ENCODE data around the gene SELENOV.

DNA sequence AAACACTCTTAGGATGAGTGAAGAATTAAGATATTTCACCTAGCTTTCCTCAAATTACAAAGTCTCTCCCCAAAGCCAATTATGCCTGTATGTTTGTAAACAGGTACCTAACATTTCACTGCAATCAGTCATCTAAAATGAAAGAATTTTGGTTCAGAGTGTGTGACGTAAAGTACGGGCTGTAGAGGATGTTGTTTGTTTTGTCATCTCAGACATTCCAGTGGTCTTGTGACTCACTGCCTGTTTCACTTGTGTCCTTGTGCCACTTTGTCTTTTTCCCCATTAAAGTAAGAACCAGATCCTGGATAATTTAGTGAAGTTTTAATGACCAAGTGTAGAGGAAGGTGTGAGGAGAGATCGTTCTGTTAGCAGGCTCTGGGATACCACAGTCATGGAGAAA, 53.7 kb downstream of the SELENOV start:
- TF ChIP-seq, protein P1, sequence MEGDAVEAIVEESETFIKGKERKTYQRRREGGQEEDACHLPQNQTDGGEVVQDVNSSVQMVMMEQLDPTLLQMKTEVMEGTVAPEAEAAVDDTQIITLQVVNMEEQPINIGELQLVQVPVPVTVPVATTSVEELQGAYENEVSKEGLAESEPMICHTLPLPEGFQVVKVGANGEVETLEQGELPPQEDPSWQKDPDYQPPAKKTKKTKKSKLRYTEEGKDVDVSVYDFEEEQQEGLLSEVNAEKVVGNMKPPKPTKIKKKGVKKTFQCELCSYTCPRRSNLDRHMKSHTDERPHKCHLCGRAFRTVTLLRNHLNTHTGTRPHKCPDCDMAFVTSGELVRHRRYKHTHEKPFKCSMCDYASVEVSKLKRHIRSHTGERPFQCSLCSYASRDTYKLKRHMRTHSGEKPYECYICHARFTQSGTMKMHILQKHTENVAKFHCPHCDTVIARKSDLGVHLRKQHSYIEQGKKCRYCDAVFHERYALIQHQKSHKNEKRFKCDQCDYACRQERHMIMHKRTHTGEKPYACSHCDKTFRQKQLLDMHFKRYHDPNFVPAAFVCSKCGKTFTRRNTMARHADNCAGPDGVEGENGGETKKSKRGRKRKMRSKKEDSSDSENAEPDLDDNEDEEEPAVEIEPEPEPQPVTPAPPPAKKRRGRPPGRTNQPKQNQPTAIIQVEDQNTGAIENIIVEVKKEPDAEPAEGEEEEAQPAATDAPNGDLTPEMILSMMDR (IDR thresholded peaks at IDR 0.05) = no peak
- no peak for TF ChIP-seq POLR2A (IDR thresholded peaks at IDR 0.05)
